Panc1 (cell line): Measurements from ENCODE around the gene CSTPP1. TPM values are rescaled to one million over a fixed set of nuclear protein-coding genes. Genes with fewer than 3 reads are reported as not detected.

ENCODE experiments used
- ATAC-seq: fragments of 200-7000 bp; cut with Tn5 transposase; 2 replicates; pipeline ENCODE4 v1.9.1; 2020; ENCODE audit warnings: mild to moderate bottlenecking, moderate library complexity
- BruUV-seq: library from RNA; stranded (reverse); fragments of 400-500 nt; replicated peaks from 2 replicates; lab custom pipeline; 2021; lab: Mats Ljungman, UMichigan
- CTCF ChIA-PET: fragments of 300-600 bp; sonication (Branson Sonifier 250); formaldehyde crosslinking; loops from one replicate; lab custom pipeline; 2022; ENCODE audit warnings: antibody characterized with exemption; lab: Charles Lee
- POLR2A ChIA-PET: fragments of 300-600 bp; sonication (Branson Sonifier 250); formaldehyde crosslinking; loops from one replicate; lab custom pipeline; 2022; ENCODE audit warnings: antibody characterized with exemption; lab: Charles Lee
- DNase-seq: peaks from one replicate; pipeline ENCODE4 v3.0.0-alpha.2; 2010; ENCODE audit warnings: low read depth, low spot score
- H3K27ac ChIP-seq: 2 replicates; pipeline ENCODE4 v1.5.1; 2011; ENCODE audit warnings: mild to moderate bottlenecking, low read length, inconsistent platforms
- H3K27me3 ChIP-seq: fragments of 200-500 bp; sonication (Bioruptor generic); 2 replicates; pipeline ENCODE4 v1.6.0; 2014; ENCODE audit warnings: low read length, inconsistent platforms; ENCODE audit not compliant: control insufficient read depth, insufficient read depth
- H3K36me3 ChIP-seq: fragments of 200-500 bp; sonication (Bioruptor generic); 2 replicates; pipeline ENCODE4 v1.5.1; 2014; ENCODE audit warnings: inconsistent platforms, mild to moderate bottlenecking, low read length, moderate library complexity; ENCODE audit not compliant: control insufficient read depth, insufficient read depth
- H3K4me1 ChIP-seq: 2 replicates; pipeline ENCODE4 v1.5.1; 2011; ENCODE audit warnings: inconsistent platforms, mild to moderate bottlenecking, low read length, moderate library complexity; ENCODE audit not compliant: control insufficient read depth, insufficient read depth
- H3K4me3 ChIP-seq, 2 experiments: 2 replicates each; pipeline ENCODE4 v1.5.1; 2011 to 2012; ENCODE audit warnings: low read depth in 2 of 2, low read length in 2 of 2, mild to moderate bottlenecking in 2 of 2, inconsistent platforms in 1 of 2, moderate library complexity in 1 of 2
- H3K9me3 ChIP-seq: fragments of 200-500 bp; sonication (Bioruptor generic); 2 replicates; pipeline ENCODE4 v1.5.1; 2014; ENCODE audit warnings: low read depth, mild to moderate bottlenecking, inconsistent platforms, low read length, moderate library complexity; ENCODE audit not compliant: control insufficient read depth, insufficient read depth
- CTCF ChIP-seq: fragments of 450-650 bp; IDR thresholded peaks from 2 replicates; pipeline ENCODE4 v1.5.1; 2017; ENCODE audit warnings: mild to moderate bottlenecking
- POLR2AphosphoS5 ChIP-seq: IDR thresholded peaks from 2 replicates; pipeline ENCODE4 v1.6.1; 2012; ENCODE audit warnings: mild to moderate bottlenecking, low read depth, low read length, moderate library complexity
- SIN3A ChIP-seq: IDR thresholded peaks from 2 replicates; pipeline ENCODE4 v1.6.1; 2012; ENCODE audit warnings: low read depth, mild to moderate bottlenecking, low read length, moderate library complexity, borderline replicate concordance; ENCODE audit not compliant: insufficient read depth
- TCF7L2 ChIP-seq: IDR thresholded peaks from 2 replicates; pipeline ENCODE4 v1.6.1; 2011; ENCODE audit warnings: mild to moderate bottlenecking, low read depth, low read length, inconsistent platforms
- in situ Hi-C: cut with HindIII; loops from 2 replicates; pipeline ENCODE4 v1.10.0; 2016; ENCODE audit warnings: low sequenced_read_pairs, low pct_unique_long_range_greater_than_20kb
- intact Hi-C: fragments of 100-400 bp; cut with micrococcal nuclease; formaldehyde crosslinking; loops from one replicate; pipeline ENCODE4 v1.10.0; 2022; ENCODE audit not compliant: unreplicated experiment
- total RNA-seq: library from RNA; stranded (reverse); gene quantifications from one replicate; pipeline ENCODE4 v1.2.1, GENCODE V29; 2021; ENCODE audit not compliant: unreplicated experiment
- TF ChIP-seq, protein P1 (sequence below), 2 experiments: IDR thresholded peaks; 2 replicates each; pipeline ENCODE4 v1.6.1; 2011 to 2012; ENCODE audit warnings: low read depth in 2 of 2, control low read depth in 1 of 2, low read length in 1 of 2, mild to moderate bottlenecking in 1 of 2, moderate library complexity in 1 of 2; ENCODE audit not compliant: insufficient read depth in 1 of 2

Gene CSTPP1
- total RNA-seq, 1 experiment from 2014 or later = 29.0 TPM

GRCh38 chr11:47007579-47007978 lies 71.0 kb downstream of the CSTPP1 start:
- intact Hi-C loops = no loop called here
- DNase-seq (no peak), ATAC-seq (no peak)
- H3K36me3 ChIP-seq = no peaks in the 10 kb centered on the region
- ChIA-PET POLR2A (no interaction called here), CTCF (no interaction called here)
- H3K4me1 ChIP-seq = no peaks in the 10 kb centered on the region
- BruUV-seq = no TSS peak
- H3K9me3 ChIP-seq = no peaks in the 10 kb centered on the region
- H3K27me3 ChIP-seq = no peaks in the 10 kb centered on the region
- H3K27ac ChIP-seq = no peak overlapping the region
- TF ChIP-seq, protein P1, sequence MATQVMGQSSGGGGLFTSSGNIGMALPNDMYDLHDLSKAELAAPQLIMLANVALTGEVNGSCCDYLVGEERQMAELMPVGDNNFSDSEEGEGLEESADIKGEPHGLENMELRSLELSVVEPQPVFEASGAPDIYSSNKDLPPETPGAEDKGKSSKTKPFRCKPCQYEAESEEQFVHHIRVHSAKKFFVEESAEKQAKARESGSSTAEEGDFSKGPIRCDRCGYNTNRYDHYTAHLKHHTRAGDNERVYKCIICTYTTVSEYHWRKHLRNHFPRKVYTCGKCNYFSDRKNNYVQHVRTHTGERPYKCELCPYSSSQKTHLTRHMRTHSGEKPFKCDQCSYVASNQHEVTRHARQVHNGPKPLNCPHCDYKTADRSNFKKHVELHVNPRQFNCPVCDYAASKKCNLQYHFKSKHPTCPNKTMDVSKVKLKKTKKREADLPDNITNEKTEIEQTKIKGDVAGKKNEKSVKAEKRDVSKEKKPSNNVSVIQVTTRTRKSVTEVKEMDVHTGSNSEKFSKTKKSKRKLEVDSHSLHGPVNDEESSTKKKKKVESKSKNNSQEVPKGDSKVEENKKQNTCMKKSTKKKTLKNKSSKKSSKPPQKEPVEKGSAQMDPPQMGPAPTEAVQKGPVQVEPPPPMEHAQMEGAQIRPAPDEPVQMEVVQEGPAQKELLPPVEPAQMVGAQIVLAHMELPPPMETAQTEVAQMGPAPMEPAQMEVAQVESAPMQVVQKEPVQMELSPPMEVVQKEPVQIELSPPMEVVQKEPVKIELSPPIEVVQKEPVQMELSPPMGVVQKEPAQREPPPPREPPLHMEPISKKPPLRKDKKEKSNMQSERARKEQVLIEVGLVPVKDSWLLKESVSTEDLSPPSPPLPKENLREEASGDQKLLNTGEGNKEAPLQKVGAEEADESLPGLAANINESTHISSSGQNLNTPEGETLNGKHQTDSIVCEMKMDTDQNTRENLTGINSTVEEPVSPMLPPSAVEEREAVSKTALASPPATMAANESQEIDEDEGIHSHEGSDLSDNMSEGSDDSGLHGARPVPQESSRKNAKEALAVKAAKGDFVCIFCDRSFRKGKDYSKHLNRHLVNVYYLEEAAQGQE (IDR thresholded peaks at IDR 0.05; ENCODE audit: insufficient read depth in 1 of 2, low read depth in 2 of 2, low read length in 1 of 2) = no peak
- no peak for TF ChIP-seq CTCF
- TF ChIP-seq TCF7L2 = no peak
- no peak for TF ChIP-seq SIN3A
- no peak for TF ChIP-seq POLR2AphosphoS5
- no peak overlapping the region for H3K4me3 ChIP-seq
- in situ Hi-C loops = no loop called here

DNA sequence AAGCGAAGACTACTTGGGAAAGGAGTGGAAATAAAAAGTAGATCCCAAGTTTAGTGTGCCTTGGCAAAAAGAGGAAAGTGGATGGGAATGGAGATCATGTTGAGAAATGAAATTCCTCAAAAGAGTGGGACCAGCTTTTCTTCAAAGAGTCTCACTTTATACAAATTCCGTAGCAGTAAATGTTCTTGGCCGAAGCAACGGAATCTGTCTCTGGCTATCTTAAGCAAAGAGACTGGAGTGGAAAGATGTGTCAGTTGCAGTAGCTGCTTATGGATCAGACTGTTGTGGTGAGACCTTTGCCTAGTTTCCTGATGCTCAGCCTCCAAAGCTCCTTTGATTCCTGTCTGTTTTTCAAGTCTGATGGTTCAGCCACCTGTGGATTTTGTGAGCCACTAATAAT lies 73.6 kb downstream of the CSTPP1 start:
- BruUV-seq = no TSS peak
- Histone ChIP-seq H3K36me3 (no peaks in the 10 kb centered on the region), H3K4me3 (no peak overlapping the region), H3K27me3 (no peaks in the 10 kb centered on the region), H3K9me3 (no peaks in the 10 kb centered on the region), H3K27ac (no peak overlapping the region), H3K4me1 (no peaks in the 10 kb centered on the region)
- ATAC-seq = no peak
- ChIA-PET CTCF (interaction anchor here (0.6 kb wide), 1 partner anchor 71 kb away, joined by 3 read pairs; no protein-coding TSS in a partner anchor), POLR2A (interaction anchor here (0.6 kb wide), 1 partner anchor 26 kb away, joined by 12 read pairs; no protein-coding TSS in a partner anchor)
- in situ Hi-C loops (no loop called here), intact Hi-C loops (no loop called here)
- no peak for DNase-seq
- TF ChIP-seq TCF7L2 (no peak), CTCF (no peak), POLR2AphosphoS5 (no peak), SIN3A (no peak)
- TF ChIP-seq, protein P1 (IDR thresholded peaks at IDR 0.05; ENCODE audit: insufficient read depth in 1 of 2, low read depth in 2 of 2, low read length in 1 of 2) = no peak
